ENCODE data around the gene FNDC11.

- TF ChIP-seq CTCF (conservative IDR thresholded peaks at IDR 0.05; ENCODE audit: low read depth, low read length) (no peak), EZH2 (IDR thresholded peaks at IDR 0.05; ENCODE audit: low read length, unreplicated experiment) (no peak)
These were observed 16.5 kb downstream of the FNDC11 start for GRCh38 chr20:63570281-63571086.
